AG04450 (cell line): ENCODE measurements around the gene PAGE4. TPM values are rescaled to one million over a fixed set of nuclear protein-coding genes. Genes with fewer than 3 reads are reported as not detected.

Experiments
- CTCF ChIA-PET: fragments of 300-600, 350-600 bp; formaldehyde crosslinking; extraction: SDS; loops from one replicate; lab custom pipeline; 2022; ENCODE audit warnings: antibody characterized with exemption, inconsistent platforms; lab: Charles Lee
- POLR2A ChIA-PET: fragments of 350-600 bp; formaldehyde crosslinking; extraction: SDS; loops from one replicate; lab custom pipeline; 2021; ENCODE audit warnings: antibody characterized with exemption, inconsistent platforms; lab: Yijun Ruan, JAX
- DNase-seq: peaks from one replicate; pipeline ENCODE4 v3.0.0-alpha.2; 2011; ENCODE audit warnings: low read depth, low spot score
- H3K27ac ChIP-seq: one replicate; pipeline ENCODE4 v1.5.1; 2012; ENCODE audit warnings: low read depth, low read length, control low read depth
- H3K27me3 ChIP-seq: one replicate; pipeline ENCODE4 v1.6.0; 2012; ENCODE audit warnings: low read length; ENCODE audit not compliant: control insufficient read depth, insufficient read depth
- H3K4me3 ChIP-seq: 2 replicates; pipeline ENCODE4 v1.5.1; 2011; ENCODE audit warnings: mild to moderate bottlenecking, low read depth, low read length, control low read depth
- H3K9me3 ChIP-seq: 2 replicates; pipeline ENCODE4 v1.5.1; 2012; ENCODE audit warnings: low read length; ENCODE audit not compliant: control insufficient read depth, insufficient read depth
- CTCF ChIP-seq: IDR thresholded peaks from 2 replicates; pipeline ENCODE4 v1.5.1; 2011; ENCODE audit warnings: low read depth, low read length, control low read depth, inconsistent platforms
- polyA minus RNA-seq: library from RNA; depleted of rRNA, polyadenylated mRNA; stranded (reverse); fragments of >200 nt; gene quantifications from 2 replicates; pipeline ENCODE4 v1.2.3, GENCODE V29; 2011; rRNA and poly(A)+ RNA removed
- polyA plus RNA-seq: library from polyadenylated mRNA; depleted of rRNA; stranded (reverse); fragments of >200 nt; gene quantifications from 2 replicates; pipeline ENCODE4 v1.2.3, GENCODE V29; 2011; rRNA removed

PAGE4 gene
- polyA plus RNA-seq: not detected in 2 replicates
- polyA minus RNA-seq: not detected in 2 replicates

GRCh38 chrX:49829016-49829415 is at the start of gene PAGE4:
Gene PAGE4 (plus strand): TSS chrX:49829303. CDS start chrX:49830429, 1,126 bp downstream.
- DNase-seq: no peak
- Histone ChIP-seq H3K9me3 (no peaks in the 10 kb centered on the region), H3K27ac (no peak within 1 kb of the TSS), H3K4me3 (no peak within 1 kb of the TSS), H3K27me3 (no peaks in the 10 kb centered on the region)
- POLR2A ChIA-PET: no interaction called here
- no peak for TF ChIP-seq CTCF
- CTCF ChIA-PET: no interaction called here

- CTCF ChIA-PET: no interaction called here
- POLR2A ChIA-PET: no interaction called here
- H3K27ac ChIP-seq: no peak overlapping the region
- no peaks in the 10 kb centered on the region for H3K9me3 ChIP-seq
- no peaks in the 10 kb centered on the region for H3K27me3 ChIP-seq
- H3K4me3 ChIP-seq: no peak overlapping the region
- no peak for DNase-seq
- no peak for TF ChIP-seq CTCF
These were observed 44.3 kb upstream of the PAGE4 start for GRCh38 chrX:49784747-49785280.

GRCh38 chrX:49792376-49792775 is 36.7 kb upstream of the PAGE4 start:
- no peaks in the 10 kb centered on the region for H3K9me3 ChIP-seq
- no peaks in the 10 kb centered on the region for H3K27me3 ChIP-seq
- no peak for DNase-seq
- TF ChIP-seq CTCF: no peak
- POLR2A ChIA-PET: no interaction called here
- H3K4me3 ChIP-seq: no peak overlapping the region
- CTCF ChIA-PET: no interaction called here
- no peak overlapping the region for H3K27ac ChIP-seq

GRCh38 chrX:49793686-49794085 is 35.4 kb upstream of the PAGE4 start:
- no peaks in the 10 kb centered on the region for H3K27me3 ChIP-seq
- no peak overlapping the region for H3K27ac ChIP-seq
- no peak for TF ChIP-seq CTCF
- ChIA-PET CTCF (no interaction called here), POLR2A (no interaction called here)
- no peak overlapping the region for H3K4me3 ChIP-seq
- no peak for DNase-seq
- no peaks in the 10 kb centered on the region for H3K9me3 ChIP-seq

GRCh38 chrX:49799828-49800227 is 29.3 kb upstream of the PAGE4 start:
- Histone ChIP-seq H3K4me3 (no peak overlapping the region), H3K27me3 (no peaks in the 10 kb centered on the region), H3K9me3 (no peaks in the 10 kb centered on the region), H3K27ac (no peak overlapping the region)
- CTCF ChIA-PET: no interaction called here
- POLR2A ChIA-PET: no interaction called here
- TF ChIP-seq CTCF: no peak
- no peak for DNase-seq
